ENCODE results near the gene TSSK3.

Gene TSSK3

GRCh38 chr1:32398401-32398800, 36.1 kb downstream of the TSSK3 start:
- no peak for DNase-seq (ENCODE audit: low read depth, low spot score)

GRCh38 chr1:32399843-32400242, 37.5 kb downstream of the TSSK3 start:
- DNase-seq (ENCODE audit: low read depth, low spot score), result no peak

GRCh38 chr1:32400876-32401631, 38.7 kb downstream of the TSSK3 start:
- no peak for DNase-seq (ENCODE audit: low read depth, low spot score)

GRCh38 chr1:32404946-32405345, 42.6 kb downstream of the TSSK3 start:
- no peak for DNase-seq (ENCODE audit: low read depth, low spot score)

GRCh38 chr1:32405672-32406467, 43.5 kb downstream of the TSSK3 start:
- DNase-seq (ENCODE audit: low read depth, low spot score), result no peak

GRCh38 chr1:32406629-32407111, 44.3 kb downstream of the TSSK3 start:
- no peak for DNase-seq (ENCODE audit: low read depth, low spot score)

- DNase-seq (ENCODE audit: low read depth, low spot score), result no peak
These were observed 48.9 kb downstream of the TSSK3 start for GRCh38 chr1:32411261-32411660.

GRCh38 chr1:32413507-32414185, 51.3 kb downstream of the TSSK3 start:
- DNase-seq (ENCODE audit: low read depth, low spot score), result no peak

Measured in brain pericyte (primary cell).